Progenitor cell of endocrine pancreas (in vitro differentiated cells): ENCODE measurements around the gene WIPF3. TPM values are rescaled to one million over a fixed set of nuclear protein-coding genes. Genes with fewer than 3 reads are reported as not detected.
"Not testable (repeated sequence)": the region's sequence is repeated elsewhere in the genome, so short reads cannot be mapped to it uniquely, and the experiment has no call there.

Experiments
- DNase-seq: peaks from one replicate; pipeline ENCODE4 v3.0.0; 2021; ENCODE audit warnings: low spot score; ENCODE audit not compliant: unreplicated experiment
- H3K27ac Mint-ChIP-seq: 2 replicates; pipeline ENCODE4 v1.8.0; 2021; ENCODE audit warnings: mild to moderate bottlenecking, moderate library complexity, mixed read lengths
- H3K27me3 Mint-ChIP-seq: 2 replicates; pipeline ENCODE4 v1.8.0; 2021; ENCODE audit warnings: mixed read lengths
- H3K36me3 Mint-ChIP-seq: 2 replicates; pipeline ENCODE4 v1.8.0; 2022; ENCODE audit warnings: mixed read lengths; ENCODE audit not compliant: insufficient read depth
- H3K4me1 Mint-ChIP-seq: 2 replicates; pipeline ENCODE4 v1.8.0; 2021; ENCODE audit warnings: low read depth, mixed read lengths
- H3K4me3 Mint-ChIP-seq: 2 replicates; pipeline ENCODE4 v1.8.0; 2021; ENCODE audit warnings: low read depth, mild to moderate bottlenecking, moderate library complexity, mixed read lengths
- H3K9me3 Mint-ChIP-seq: 2 replicates; pipeline ENCODE4 v1.8.0; 2021; ENCODE audit warnings: low read depth, mixed read lengths
- CTCF ChIP-seq: fragments of 200-600 bp; sonication (generic); IDR thresholded peaks from one replicate; pipeline ENCODE4 v1.5.0; 2021; ENCODE audit warnings: antibody characterized with exemption, mild to moderate bottlenecking; ENCODE audit not compliant: unreplicated experiment
- total RNA-seq: library from RNA; stranded (reverse); gene quantifications from 2 replicates; pipeline ENCODE4 v1.2.1, GENCODE V29; 2021

The WIPF3 gene
- total RNA-seq, 1 donor from 2014 or later, result 8.9 TPM

- H3K9me3 Mint-ChIP-seq, result no peaks in the 10 kb centered on the region
- no peak overlapping the region for H3K27ac Mint-ChIP-seq
- H3K4me3 Mint-ChIP-seq, result no peak overlapping the region
- no peaks in the 10 kb centered on the region for H3K4me1 Mint-ChIP-seq
- peaks cover 1% of the 10 kb centered on the region for H3K36me3 Mint-ChIP-seq
- TF ChIP-seq CTCF, result no peak
- H3K27me3 Mint-ChIP-seq, result peaks cover 2% of the 10 kb centered on the region
- DNase-seq, result no peak
Observed at GRCh38 chr7:29888006-29888405, 81.7 kb downstream of the WIPF3 start.

GRCh38 chr7:29889288-29889687, 83.0 kb downstream of the WIPF3 start:
- no peaks in the 10 kb centered on the region for H3K9me3 Mint-ChIP-seq
- no peak for TF ChIP-seq CTCF

GRCh38 chr7:29890251-29890650, 83.9 kb downstream of the WIPF3 start:
- no peaks in the 10 kb centered on the region for H3K4me1 Mint-ChIP-seq
- DNase-seq, result no peak
- H3K27ac Mint-ChIP-seq, result no peak overlapping the region
- H3K9me3 Mint-ChIP-seq, result no peaks in the 10 kb centered on the region
- H3K36me3 Mint-ChIP-seq, result peaks cover 2% of the 10 kb centered on the region
- H3K4me3 Mint-ChIP-seq, result no peak overlapping the region
- no peak for TF ChIP-seq CTCF
- H3K27me3 Mint-ChIP-seq, result no peaks in the 10 kb centered on the region

More at GRCh38 chr7:29889288-29889687, 83.0 kb downstream of the WIPF3 start:
- Mint-ChIP-seq H3K36me3 (peaks cover 1% of the 10 kb centered on the region), H3K4me1 (no peaks in the 10 kb centered on the region), H3K4me3 (no peak overlapping the region), H3K27me3 (no peaks in the 10 kb centered on the region), H3K27ac (no peak overlapping the region)
- DNase-seq, result no peak

- H3K36me3 Mint-ChIP-seq, H3K9me3 Mint-ChIP-seq, H3K27me3 Mint-ChIP-seq, H3K27ac Mint-ChIP-seq, DNase-seq, H3K4me3 Mint-ChIP-seq, H3K4me1 Mint-ChIP-seq: not testable (repeated sequence)
Observed at GRCh38 chr7:29890786-29891185, 84.5 kb downstream of the WIPF3 start.

- no peak for TF ChIP-seq CTCF
- Mint-ChIP-seq H3K27me3 (no peaks in the 10 kb centered on the region), H3K9me3 (peaks cover under 1% of the 10 kb centered on the region), H3K4me1 (no peaks in the 10 kb centered on the region), H3K36me3 (peaks cover 13% of the 10 kb centered on the region), H3K4me3 (no peak overlapping the region), H3K27ac (no peak overlapping the region)
- DNase-seq, result no peak
Observed at GRCh38 chr7:29891766-29892165, 85.5 kb downstream of the WIPF3 start.

GRCh38 chr7:29892231-29892630, 85.9 kb downstream of the WIPF3 start:
- DNase-seq, result no peak
- TF ChIP-seq CTCF, result no peak
- H3K4me1 Mint-ChIP-seq, result no peaks in the 10 kb centered on the region
- no peak overlapping the region for H3K27ac Mint-ChIP-seq
- H3K36me3 Mint-ChIP-seq, result peaks cover 17% of the 10 kb centered on the region
- no peak overlapping the region for H3K4me3 Mint-ChIP-seq
- peaks cover 4% of the 10 kb centered on the region for H3K9me3 Mint-ChIP-seq
- H3K27me3 Mint-ChIP-seq, result no peaks in the 10 kb centered on the region
